ENCODE measurements around the gene CCDC27.
"Not testable (repeated sequence)": the region's sequence is repeated elsewhere in the genome, so short reads cannot be mapped to it uniquely, and the experiment has no call there.

CCDC27 gene

DNA sequence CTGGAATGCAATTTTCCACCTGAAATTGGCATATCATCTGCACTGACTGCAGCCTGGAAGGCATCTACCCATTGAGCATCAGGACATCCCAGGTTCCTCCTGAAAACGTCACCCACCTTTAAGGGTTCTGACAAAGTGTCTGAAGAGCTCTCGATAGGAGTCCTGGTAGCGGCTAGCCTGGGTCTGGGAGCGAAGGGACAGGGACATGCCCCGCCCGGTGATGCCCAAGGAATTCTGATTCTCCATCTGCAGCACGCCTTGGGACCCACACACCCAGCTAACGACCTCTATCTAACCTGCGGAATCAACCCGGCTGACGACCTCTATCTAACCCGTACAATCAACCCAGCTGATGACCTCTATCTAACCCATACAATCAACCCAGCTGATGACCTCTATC is 13.3 kb upstream of the CCDC27 start:
- no peak for DNase-seq

DNA sequence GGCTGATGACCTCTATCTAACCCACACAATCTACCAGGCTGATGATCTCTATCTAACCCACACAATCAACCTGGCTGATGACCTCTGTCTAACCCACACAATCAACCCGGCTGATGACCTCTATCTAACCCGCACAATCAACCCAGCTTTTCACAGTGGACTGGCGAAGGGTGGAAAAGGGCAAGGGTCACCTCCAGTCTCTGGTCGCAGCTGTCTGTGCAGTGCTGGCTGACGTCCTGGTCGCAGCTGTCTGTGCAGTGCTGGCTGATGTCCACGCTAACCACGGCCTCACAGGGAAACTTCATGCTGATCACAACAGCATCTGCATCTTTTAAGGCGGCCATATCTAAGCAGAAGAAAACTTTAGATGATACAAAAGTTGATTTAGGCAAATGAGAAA is 12.2 kb upstream of the CCDC27 start:
- no peak for DNase-seq

DNA sequence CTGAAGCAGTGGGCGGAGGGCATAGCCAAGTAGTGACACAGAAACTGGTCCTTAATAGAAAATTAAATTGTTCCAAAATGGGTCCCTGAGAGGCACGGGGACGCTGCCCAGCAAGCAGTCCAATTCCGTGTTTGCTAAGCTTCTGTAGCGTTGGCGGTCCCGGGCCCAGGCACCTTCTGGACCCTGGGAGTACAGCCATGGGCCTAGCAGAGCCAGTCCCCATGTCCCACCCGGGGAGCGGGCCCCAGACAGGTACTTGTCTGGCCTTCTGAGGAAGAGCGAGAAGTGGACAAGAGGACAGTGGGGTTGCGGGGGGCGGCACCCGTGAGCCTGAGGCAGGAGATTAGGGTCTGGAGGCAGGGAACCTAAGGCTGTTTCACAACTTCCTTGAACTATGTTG is 11.5 kb upstream of the CCDC27 start:
- DNase-seq = no peak

DNA sequence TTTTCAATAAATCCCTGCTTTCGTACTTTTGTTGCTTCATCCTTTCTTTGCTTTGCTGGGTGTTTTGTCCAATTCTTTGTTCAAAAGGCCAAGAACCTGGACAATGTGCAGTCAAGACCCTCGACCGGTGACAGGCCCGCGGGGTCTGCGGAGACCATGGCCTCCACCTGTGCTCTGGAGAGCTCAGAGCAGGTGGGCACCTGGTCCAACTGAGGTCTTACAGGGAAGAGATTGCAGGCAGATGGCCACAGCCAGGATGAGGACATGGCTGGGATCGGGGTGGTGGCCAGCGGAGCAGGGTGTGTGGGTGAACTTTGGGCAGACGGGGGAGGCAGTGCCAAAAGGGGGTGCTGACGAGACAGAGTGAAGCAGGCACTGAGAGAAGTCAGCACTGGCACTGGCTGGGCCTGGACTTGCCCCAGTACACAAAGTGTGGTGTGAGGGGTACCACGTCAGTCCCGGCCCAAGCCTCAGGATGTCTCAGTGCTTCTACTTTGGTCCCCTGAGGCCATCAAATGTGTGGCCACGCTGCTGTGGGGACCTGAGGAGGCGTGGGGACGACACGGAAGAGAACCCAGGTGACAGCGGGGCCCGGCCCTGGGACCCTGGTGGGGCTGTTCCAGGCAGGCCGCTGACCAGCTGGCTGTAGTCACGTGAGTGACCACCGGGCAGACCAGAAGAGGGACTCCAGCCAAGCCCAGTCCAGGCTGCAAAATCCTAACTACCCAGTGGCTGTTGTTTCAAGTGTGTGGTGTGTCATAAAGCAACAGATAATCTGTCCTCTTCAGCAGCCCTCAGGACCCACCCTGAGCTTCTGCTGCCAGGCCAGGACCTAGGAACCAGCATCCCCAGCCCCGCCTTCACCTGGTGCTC is 10.4 kb upstream of the CCDC27 start:
- DNase-seq = no peak

DNA sequence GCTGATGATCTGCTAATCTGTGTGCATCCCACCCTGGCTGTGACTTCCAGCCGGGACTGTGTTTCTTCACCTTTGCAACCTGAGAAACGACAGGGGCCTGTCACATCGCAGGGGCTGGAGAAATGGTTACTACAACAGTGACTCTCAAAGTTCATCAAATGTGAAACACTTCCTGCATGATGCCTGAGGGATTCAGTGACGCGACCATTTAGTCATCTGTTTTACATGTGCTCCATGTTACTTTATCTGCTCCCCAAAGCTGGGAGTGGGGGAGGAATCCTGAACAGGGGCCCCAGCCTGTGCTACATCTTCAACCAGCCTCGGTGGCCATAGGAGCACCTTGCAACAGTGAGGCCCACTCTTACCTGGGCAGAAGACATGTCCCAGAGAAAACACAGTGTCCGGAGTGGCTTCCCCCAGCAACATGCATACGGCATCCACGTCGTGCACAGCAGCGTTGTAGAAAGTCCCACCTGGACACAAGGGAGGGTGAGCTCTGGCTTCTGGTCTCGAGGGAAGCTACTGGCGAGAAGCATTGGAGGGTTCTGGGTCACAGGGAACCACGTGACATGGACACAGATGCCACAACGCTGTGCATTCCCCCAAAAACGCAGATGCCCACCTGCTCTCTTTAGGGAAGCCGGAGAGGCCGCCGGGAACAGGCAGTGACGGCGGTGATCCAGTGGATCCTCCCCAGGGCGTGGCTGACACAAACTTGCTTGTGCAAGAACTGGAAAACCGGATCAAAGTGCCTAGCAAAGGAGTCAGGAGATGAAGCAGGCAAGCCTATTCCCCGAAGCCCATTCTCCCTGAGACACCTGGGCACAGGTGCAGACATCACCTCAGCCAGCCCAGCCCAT is 9.6 kb upstream of the CCDC27 start:
- no peak for DNase-seq

DNA sequence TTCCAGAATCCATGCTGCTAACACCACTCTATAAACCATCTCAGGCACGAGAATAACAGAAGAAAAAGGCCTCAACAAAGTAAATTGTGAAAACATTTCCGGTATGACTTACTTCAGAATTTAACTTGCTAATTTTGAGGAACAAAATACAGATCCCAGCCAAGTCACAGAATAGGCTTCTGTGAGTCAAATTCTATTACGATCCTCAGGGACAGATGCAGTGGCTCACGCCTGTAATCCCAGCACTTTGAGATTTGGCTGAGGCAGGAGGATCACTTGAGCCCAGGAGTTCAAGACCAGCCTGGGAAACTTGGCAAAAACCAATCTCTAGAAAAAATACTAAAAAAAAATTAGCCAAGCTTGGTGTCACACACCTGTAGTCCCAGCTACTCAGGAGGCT is 8.8 kb upstream of the CCDC27 start:
- no peak for DNase-seq

DNA sequence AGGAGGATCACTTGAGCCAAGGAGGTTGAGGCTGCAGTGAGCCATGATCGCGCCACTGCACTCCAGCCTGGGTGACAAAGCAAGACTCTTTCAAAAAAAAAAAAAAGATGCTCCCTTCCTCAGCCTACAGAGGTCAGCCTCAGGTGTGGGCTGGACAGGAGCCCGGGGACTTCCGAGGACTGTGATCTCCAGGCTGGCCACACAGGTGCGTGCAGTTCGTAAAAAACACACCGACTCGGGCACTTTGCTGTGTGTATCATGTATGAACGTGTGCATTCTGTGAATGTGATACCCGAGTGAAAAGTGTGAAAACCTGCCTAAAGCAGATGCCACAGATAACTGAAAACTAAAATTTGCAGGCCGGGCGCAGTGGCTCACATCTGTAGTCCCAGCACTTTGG is 8.4 kb upstream of the CCDC27 start:
- no peak for DNase-seq

DNA sequence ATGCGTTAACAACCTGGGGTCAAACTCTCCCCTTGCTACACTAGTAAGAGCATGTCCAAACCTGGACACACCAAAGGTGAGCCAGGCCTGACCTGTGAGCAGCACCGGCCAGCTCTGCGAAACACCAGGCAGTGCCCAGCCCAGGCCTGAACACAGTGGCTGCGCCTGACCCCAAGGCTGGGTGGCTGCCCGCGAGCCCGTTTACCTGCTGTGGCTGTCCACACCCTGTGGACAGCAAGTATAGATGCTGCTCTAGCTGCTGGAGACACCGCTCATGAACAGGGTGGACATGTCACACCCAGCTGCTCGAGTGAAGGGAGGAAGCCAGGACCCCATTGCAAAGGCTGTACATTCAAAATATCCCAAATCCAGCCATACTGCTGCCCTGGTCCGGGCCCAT is 7.6 kb upstream of the CCDC27 start:
- no peak for DNase-seq

DNA sequence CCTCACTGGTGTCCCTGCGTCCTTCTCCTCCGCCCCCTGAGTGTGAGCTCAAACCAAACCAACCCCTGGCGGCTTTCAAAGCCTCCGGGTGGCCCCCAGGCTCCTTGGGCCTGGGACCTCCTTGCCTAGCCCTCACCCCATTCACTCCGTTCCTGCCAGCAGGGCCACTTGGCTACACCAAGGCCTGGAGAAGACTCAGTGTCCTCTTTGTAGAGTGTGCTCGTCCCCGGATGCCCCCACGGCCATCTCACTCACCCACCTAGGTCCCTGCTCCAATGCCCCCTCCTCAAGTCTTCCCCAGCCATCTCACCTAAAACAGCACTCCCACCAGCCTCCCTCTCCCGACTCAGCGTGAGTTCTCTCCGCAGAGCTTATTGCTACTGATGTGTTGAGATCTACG is 7.2 kb upstream of the CCDC27 start:
- DNase-seq = no peak

DNA sequence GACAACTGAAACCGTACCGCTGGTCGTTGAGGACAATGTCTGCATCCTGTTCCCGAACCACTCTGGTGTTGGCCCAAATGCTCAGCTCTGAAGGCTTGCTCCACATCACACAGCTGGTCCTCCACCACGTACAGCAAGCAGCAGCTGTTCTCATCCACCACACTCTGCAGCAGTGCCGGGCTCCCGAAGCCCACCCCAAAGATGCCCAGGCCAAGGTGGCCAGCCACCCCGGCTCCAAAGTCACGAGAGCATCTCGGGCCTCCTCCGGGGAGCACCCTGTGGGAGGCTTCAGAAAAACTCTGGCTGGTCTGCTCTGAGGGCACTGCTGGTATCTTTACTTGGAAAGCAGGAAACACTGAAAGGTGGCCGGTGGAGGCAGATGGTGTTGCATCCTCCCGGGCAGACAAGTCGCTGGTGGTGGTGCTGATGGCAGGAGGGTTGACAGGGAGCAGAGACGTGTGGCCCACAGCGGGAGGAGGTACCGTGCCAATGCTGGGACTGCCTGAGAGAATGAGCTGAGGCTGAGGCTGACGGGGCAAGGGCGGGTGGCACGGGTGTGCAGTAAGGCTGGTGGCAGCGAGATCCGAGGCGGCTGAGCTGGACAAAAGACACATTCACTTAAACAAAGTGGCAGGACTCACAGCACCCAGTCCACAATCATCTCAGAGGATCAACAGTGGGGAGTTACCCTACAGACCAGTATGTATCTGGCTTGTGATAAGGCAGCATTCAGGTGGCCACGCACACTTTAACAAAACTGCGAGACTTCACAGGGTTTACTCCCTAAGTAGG is 6.5 kb upstream of the CCDC27 start:
- no peak for DNase-seq

DNA sequence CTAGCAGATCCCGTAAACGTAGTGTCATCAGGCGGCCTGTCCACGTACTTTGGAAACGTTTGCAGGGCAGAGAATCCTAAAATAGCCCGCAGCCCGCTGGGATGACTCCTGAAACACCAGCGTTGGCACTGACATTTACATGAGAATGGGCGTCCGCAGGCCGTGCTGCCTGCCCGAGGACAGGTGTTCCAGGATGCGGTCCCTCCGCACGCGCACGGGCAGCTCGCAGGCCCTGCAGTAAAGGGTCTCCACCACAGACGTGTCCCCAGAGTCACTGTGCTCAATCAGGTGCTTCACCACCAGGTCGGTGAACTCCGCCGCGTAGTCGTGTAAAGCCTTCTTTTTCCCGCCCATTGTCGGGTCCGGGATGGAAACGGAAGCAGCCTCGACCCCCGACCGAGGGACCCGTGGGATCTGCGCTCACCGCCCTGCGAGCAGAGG is 5.8 kb upstream of the CCDC27 start:
- DNase-seq = no peak

DNA sequence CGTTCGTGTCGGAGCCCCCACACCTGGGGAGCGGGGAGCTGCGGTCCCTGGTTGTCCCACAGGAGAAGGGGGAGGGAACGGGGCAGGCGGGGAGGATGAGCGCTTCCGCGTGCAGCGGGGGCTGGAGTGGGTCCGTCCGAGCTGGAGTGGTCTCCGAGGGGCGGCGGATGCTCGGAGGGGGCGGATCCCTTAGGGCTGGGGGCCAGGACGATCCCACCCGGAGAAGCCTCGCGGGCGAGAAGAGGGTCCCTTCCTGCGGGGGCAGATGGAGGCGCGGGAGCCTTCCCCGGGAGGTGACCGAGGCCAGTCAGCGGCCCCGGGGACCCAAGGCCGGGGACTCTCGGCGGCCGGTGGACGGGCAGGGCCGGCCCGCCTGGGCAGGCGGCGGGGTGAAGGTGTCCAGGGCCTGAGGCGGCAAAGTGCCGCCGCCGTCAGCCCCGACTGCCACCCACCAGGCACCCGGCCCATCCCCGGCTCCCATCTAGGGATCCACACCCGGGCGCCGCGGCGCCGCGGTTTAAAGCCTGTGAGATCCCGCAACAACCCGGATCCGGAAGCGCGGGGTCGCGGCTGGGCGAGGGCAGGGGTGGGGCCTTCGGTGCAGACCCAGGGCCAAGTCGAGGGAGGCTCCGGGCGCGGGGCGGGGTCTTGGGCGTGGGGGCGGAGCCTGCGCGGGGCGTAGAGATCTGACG is 5.3 kb upstream of the CCDC27 start:
- DNase-seq = peak; percentile 35 to 57

DNA sequence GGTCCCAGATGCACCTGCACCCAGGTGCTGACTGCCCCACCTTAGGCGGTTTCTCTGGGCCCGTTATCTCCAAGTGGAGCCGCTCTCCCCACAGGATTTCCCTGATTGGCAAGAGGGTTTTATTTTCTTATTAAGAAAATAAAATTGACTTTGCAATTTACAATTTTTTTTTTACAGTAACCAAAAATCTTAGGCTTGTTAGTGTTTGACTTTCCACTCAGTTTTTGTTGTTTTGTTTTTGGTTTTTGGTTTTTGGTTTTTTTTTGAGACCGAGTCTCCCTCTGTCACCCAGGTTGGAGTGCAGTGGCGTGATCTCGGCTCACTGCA is 4.8 kb upstream of the CCDC27 start:
- no peak for DNase-seq

DNA sequence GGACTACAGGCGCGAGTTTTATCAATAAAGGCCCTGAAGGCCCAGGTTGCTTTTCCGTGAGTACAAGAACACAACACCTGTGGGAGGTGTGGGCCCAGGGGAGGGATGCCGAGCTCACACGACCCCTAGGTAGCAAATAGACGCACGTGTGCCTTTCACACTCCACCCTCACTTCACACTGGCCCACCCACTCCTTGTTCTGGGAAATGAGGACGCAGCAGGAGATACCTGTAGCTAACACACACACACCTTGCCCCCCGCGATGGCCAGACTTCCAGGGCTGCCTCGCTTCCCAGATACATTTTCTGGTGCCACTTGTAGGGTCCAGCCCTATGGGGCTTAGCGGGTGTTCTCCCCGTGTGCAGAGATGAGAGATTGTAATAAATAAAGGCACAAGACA is 4.3 kb upstream of the CCDC27 start:
- DNase-seq = no peak

DNA sequence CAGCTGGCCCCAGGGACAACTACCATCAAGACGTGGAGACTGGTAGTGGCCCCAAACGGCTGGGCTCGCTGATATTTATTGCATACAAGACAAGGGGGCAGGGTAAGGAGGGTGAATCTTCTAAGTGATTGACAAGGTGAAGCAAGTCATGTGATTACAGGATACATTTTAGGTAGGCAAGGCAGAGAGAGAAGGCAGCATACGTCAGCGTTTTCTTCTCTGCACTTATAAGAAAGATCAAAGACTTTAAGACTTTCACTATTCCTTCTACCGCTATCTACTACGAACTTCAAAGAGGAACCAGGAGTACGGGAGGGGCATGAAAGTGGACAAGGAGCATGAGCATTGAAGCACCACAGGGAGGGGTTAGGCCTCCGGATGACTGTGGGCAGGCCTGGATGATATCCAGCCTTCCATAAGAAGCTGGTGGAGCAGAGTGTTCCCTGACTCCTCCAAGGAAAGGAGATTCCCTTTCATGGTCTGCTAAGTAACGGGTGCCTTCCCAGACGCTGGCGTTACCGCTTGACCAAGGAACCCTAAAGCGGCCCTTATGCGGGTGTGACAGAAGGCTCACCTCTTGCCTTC is 3.8 kb upstream of the CCDC27 start:
- not testable (repeated sequence) for DNase-seq

DNA sequence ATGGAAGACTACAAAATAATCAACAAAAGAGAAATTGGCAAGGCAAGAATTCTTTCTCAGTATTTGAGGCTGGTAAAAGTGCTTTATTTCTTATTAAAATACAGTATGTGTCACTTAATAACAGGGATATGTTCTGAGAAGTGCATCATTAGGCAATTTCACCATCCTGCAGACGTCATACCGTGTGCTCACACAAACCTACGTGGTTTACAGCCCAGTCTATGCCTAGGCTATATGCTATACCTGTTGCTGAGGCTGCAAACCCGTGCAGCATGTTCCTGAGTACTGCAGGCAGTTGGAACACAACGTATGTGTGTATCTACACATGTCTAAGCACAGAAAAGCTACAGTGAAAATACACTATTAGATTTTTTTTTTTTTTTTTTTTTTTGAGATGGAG is 2.7 kb upstream of the CCDC27 start:
- DNase-seq = no peak

DNA sequence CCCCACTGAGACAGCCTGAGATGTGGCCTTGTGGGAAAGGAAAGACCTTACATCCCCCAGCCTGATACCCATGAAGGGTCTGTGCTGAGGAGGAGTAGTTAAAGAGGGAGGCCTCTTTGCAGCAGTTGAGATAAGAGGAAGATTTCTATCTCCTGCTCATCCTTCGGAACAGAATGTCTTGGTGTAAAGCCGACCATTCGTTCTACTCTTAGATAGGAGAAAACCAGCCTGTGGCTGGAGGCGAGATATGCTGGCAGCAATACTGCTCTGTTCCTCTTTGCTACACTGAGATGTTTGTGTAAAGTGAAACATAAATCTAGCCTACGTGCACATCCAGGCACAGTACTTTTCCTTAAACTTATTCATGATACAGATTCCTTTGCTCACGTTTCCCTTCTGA is 1.5 kb upstream of the CCDC27 start:
- DNase-seq = no peak

DNA sequence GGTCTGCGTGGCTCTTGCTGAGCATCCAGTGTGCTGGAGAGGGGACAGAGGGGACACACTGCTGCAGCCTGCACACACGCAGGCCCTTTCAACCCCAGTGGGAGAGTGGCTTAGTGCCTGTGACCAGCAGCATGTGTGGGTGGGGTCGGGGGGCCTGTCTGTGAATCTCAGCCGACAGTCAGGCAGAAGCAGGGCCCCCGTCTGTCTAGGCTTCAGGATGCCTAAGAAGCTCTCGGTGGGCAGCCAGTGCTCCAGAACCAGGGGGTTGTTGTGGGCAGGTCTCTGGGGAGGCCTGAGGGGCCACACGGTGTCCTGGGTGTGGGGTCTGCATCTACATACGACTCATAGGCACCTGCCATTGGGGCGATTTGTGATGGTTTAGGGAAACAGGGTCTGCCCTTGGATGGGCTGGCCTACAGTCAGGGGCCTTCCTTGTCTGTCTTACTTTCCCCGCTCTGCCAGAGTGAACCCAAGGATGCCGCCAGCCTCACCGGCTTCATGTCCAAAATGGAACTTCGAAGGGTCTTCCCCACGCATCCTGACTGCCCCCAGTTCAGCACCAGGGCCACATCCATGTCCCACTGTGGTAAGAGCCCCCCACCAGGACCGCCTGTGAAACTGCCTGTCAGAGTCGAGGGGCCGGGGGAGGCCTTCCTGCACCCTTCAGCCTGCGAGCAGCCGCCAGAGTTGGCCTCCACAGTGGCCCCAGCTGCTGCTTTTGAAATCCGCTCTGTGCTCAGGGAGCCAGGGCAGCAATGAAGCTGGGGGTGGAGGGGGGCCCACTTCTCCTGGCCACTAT is 1.6 kb downstream of the CCDC27 start:
- no peak for DNase-seq

DNA sequence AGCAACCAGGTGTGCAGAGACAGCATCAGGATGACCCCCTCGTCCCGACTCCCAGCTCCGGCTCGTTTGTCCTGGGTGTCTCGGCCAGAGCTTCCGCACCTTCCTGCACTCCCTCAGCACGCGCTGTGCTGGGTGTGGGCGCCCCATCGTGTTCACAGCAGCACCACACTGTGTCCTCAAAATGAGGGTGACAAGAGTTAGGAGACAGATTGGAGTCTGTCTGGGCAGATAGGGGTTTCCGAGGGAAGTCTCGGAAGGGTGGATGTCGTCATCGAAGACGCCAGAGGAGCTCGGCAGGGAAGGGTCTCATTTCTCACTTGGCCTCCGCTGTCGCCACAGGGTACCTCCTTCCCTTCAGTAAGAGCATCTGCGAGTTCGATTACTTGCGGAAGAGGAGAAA is 4.1 kb downstream of the CCDC27 start:
- no peak for DNase-seq

DNA sequence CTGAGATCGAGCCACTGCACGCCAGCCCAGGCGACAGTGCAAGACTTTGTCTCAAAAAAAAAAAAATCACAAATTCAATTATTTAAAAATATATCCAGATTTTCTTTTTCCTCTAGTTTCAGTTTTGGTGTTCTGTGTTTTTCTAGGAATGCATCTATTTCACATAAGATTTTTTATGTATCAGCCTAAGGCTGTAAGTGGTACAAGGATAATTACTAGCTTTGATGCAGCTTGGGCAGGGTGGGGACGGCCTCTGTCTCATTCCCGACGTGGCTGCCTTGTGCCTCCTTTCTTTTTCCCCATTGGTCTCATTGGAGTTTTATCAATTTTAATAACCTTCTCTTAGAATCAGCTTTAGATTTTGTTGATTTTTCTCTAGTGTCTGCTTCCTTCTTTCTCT is 6.9 kb downstream of the CCDC27 start:
- no peak for DNase-seq

DNA sequence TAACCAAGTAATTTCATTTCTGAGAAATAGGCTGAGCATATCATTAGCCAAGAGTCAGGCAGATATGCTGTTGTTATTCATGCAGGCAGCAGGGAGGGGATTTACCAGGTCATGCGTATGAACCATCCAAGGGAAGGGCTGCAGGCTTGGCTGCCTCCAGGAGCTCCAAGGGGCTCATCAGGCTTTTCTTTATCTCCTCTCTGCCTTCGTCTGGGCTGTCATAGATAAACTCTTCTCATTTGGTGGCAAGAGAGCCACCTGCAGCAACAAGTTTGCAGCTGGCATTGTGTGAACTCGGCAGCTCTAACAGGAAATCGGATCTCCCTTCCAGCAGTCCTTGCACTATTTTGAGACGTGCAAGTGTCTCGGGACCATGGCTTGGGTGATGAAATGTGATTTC is 7.5 kb downstream of the CCDC27 start:
- no peak for DNase-seq

All from SW 1271 (cell line).